ENCODE measurements around the gene TMPRSS5.

The TMPRSS5 gene

GRCh38 chr11:113701491-113701890 lies 4.6 kb downstream of the TMPRSS5 start:
- no peak for DNase-seq (ENCODE audit: low read depth, low spot score)
- CTCF ChIA-PET = no interaction called here
- no peak overlapping the region for H3K4me3 ChIP-seq (ENCODE audit: low read depth, low read length)
- no peak for TF ChIP-seq CTCF (IDR thresholded peaks at IDR 0.05; ENCODE audit: insufficient read depth, low read length, missing control alignments)
- POLR2A ChIA-PET = no interaction called here

GRCh38 chr11:113698515-113698914 lies 7.6 kb downstream of the TMPRSS5 start:
- CTCF ChIA-PET = no interaction called here
- TF ChIP-seq CTCF (IDR thresholded peaks at IDR 0.05; ENCODE audit: insufficient read depth, low read length, missing control alignments) = no peak
- H3K4me3 ChIP-seq (ENCODE audit: low read depth, low read length) = no peak overlapping the region
- POLR2A ChIA-PET = no interaction called here
- no peak for DNase-seq (ENCODE audit: low read depth, low spot score)

- ChIA-PET CTCF (no interaction called here), POLR2A (no interaction called here)
- no peak overlapping the region for H3K4me3 ChIP-seq (ENCODE audit: low read depth, low read length)
- DNase-seq (ENCODE audit: low read depth, low spot score) = no peak
- TF ChIP-seq CTCF (IDR thresholded peaks at IDR 0.05; ENCODE audit: insufficient read depth, low read length, missing control alignments) = no peak
Measured at GRCh38 chr11:113697756-113698407, 8.2 kb downstream of the TMPRSS5 start.

GRCh38 chr11:113697111-113697510 lies 9.0 kb downstream of the TMPRSS5 start:
- DNase-seq (ENCODE audit: low read depth, low spot score) = no peak
- POLR2A ChIA-PET = no interaction called here
- H3K4me3 ChIP-seq (ENCODE audit: low read depth, low read length) = no peak overlapping the region
- CTCF ChIA-PET = no interaction called here
- no peak for TF ChIP-seq CTCF (IDR thresholded peaks at IDR 0.05; ENCODE audit: insufficient read depth, low read length, missing control alignments)

- no peak overlapping the region for H3K4me3 ChIP-seq (ENCODE audit: low read depth, low read length)
- no peak for TF ChIP-seq CTCF (IDR thresholded peaks at IDR 0.05; ENCODE audit: insufficient read depth, low read length, missing control alignments)
- ChIA-PET CTCF (no interaction called here), POLR2A (no interaction called here)
- no peak for DNase-seq (ENCODE audit: low read depth, low spot score)
Measured at GRCh38 chr11:113695207-113695606, 10.9 kb downstream of the TMPRSS5 start.

- no peak for TF ChIP-seq CTCF (IDR thresholded peaks at IDR 0.05; ENCODE audit: insufficient read depth, low read length, missing control alignments)
- ChIA-PET CTCF (no interaction called here), POLR2A (no interaction called here)
- no peak overlapping the region for H3K4me3 ChIP-seq (ENCODE audit: low read depth, low read length)
- no peak for DNase-seq (ENCODE audit: low read depth, low spot score)
Measured at GRCh38 chr11:113694390-113694789, 11.7 kb downstream of the TMPRSS5 start.

All from AG04449 (cell line).